Stimulated activated CD4-positive, alpha-beta T cell treated with anti-CD3 and anti-CD28 coated beads, Interleukin-12 subunit alpha, Interleukin-12 subunit beta, amount 100 ng/mL, for 48 hours (primary cell): ENCODE data around the gene RABL2B.
"Not testable (repeated sequence)": the region's sequence is repeated elsewhere in the genome, so short reads cannot be mapped to it uniquely, and the experiment has no call there.

ENCODE experiments used
- DNase-seq, 3 donors: peaks; one replicate each; pipeline ENCODE4 v3.0.0-alpha.2; 2020; ENCODE audit warnings: low read depth in 2 of 3, low spot score in 1 of 3

RABL2B gene

GRCh38 chr22:50783033-50783879 lies at the start of gene RABL2B:
RABL2B (minus strand) TSS chr22:50783636; CDS start chr22:50782294, 1,342 bp downstream.
- DNase-seq: peak; percentile 79 to 90 (median 81)

- not testable (repeated sequence) for DNase-seq
Measured at GRCh38 chr22:50786936-50787335, 3.5 kb upstream of the RABL2B start.

GRCh38 chr22:50785289-50785688 lies 1.9 kb upstream of the RABL2B start:
- DNase-seq: not testable (repeated sequence)

GRCh38 chr22:50783880-50784276 lies 442 bp upstream of the RABL2B start:
- not testable (repeated sequence) for DNase-seq

GRCh38 chr22:50782253-50782652 lies 1.2 kb downstream of the RABL2B start:
- DNase-seq: not testable (repeated sequence)

GRCh38 chr22:50780244-50780643 lies 3.2 kb downstream of the RABL2B start:
- not testable (repeated sequence) for DNase-seq

- not testable (repeated sequence) for DNase-seq
Measured at GRCh38 chr22:50777631-50778030, 5.8 kb downstream of the RABL2B start.

- DNase-seq: not testable (repeated sequence)
Measured at GRCh38 chr22:50775132-50775531, 8.3 kb downstream of the RABL2B start.

GRCh38 chr22:50764288-50764687 lies 19.1 kb downstream of the RABL2B start:
- DNase-seq: not testable (repeated sequence)

GRCh38 chr22:50761829-50762228 lies 21.6 kb downstream of the RABL2B start:
- not testable (repeated sequence) for DNase-seq

- DNase-seq: not testable (repeated sequence)
Measured at GRCh38 chr22:50759597-50760341, 23.7 kb downstream of the RABL2B start.

- DNase-seq: peak; percentile 26 to 41 (median 35)
Measured at GRCh38 chr22:50756949-50757491, 26.4 kb downstream of the RABL2B start.

- not testable (repeated sequence) for DNase-seq
Measured at GRCh38 chr22:50756406-50756805, 27.0 kb downstream of the RABL2B start.

- not testable (repeated sequence) for DNase-seq
Measured at GRCh38 chr22:50755251-50755650, 28.2 kb downstream of the RABL2B start.

- DNase-seq: not testable (repeated sequence)
Measured at GRCh38 chr22:50749302-50750074, 33.9 kb downstream of the RABL2B start.

- DNase-seq: not testable (repeated sequence)
Measured at GRCh38 chr22:50748630-50749029, 34.8 kb downstream of the RABL2B start.

GRCh38 chr22:50747521-50747920 lies 35.9 kb downstream of the RABL2B start:
- not testable (repeated sequence) for DNase-seq

GRCh38 chr22:50744424-50744823 lies 39.0 kb downstream of the RABL2B start:
- DNase-seq: not testable (repeated sequence)

GRCh38 chr22:50740714-50741113 lies 42.7 kb downstream of the RABL2B start:
- DNase-seq: not testable (repeated sequence)

- DNase-seq: no peak
Measured at GRCh38 chr22:50739894-50740293, 43.5 kb downstream of the RABL2B start.

GRCh38 chr22:50739279-50739691 lies 44.2 kb downstream of the RABL2B start:
- DNase-seq: no peak
